DOHH2 (cell line): ENCODE measurements around the gene GABPB2.

Experiments used
- EZH2phosphoT487 ChIP-seq: fragments of 200-600 bp; sonication (generic); IDR thresholded peaks from 2 replicates; pipeline ENCODE4 v1.6.1; 2017; ENCODE audit warnings: borderline replicate concordance, mild to moderate bottlenecking, antibody characterized with exemption, low read length, moderate library complexity, mixed read lengths
- TF ChIP-seq, protein P1 (sequence below): fragments of 200-600 bp; sonication (generic); IDR thresholded peaks from one replicate; pipeline ENCODE4 v1.5.1; 2014; ENCODE audit warnings: antibody characterized with exemption, mild to moderate bottlenecking, low read depth, low read length; ENCODE audit not compliant: poor library complexity, severe bottlenecking

GRCh38 chr1:151159373-151159772 lies 88.8 kb downstream of the GABPB2 start:
- TF ChIP-seq, protein P1, sequence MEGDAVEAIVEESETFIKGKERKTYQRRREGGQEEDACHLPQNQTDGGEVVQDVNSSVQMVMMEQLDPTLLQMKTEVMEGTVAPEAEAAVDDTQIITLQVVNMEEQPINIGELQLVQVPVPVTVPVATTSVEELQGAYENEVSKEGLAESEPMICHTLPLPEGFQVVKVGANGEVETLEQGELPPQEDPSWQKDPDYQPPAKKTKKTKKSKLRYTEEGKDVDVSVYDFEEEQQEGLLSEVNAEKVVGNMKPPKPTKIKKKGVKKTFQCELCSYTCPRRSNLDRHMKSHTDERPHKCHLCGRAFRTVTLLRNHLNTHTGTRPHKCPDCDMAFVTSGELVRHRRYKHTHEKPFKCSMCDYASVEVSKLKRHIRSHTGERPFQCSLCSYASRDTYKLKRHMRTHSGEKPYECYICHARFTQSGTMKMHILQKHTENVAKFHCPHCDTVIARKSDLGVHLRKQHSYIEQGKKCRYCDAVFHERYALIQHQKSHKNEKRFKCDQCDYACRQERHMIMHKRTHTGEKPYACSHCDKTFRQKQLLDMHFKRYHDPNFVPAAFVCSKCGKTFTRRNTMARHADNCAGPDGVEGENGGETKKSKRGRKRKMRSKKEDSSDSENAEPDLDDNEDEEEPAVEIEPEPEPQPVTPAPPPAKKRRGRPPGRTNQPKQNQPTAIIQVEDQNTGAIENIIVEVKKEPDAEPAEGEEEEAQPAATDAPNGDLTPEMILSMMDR: no peak
- TF ChIP-seq EZH2phosphoT487: no peak
